Fibroblast of lung (primary cell): ENCODE results near the gene LDB1.

Experiments
- CTCF ChIP-seq, 2 donors: IDR thresholded peaks in 1 of 2; conservative IDR thresholded peaks in 1 of 2; 1 replicate in 1 of 2; 2 replicates in 1 of 2; pipeline ENCODE4 v1.5.1; 2011 to 2012; ENCODE audit warnings: low read length in 2 of 2, control low read depth in 1 of 2, inconsistent platforms in 1 of 2, low read depth in 1 of 2, mild to moderate bottlenecking in 1 of 2
- EZH2 ChIP-seq: IDR thresholded peaks from 2 replicates; pipeline ENCODE4 v1.5.1; 2012; ENCODE audit warnings: low read length, control low read depth, mild to moderate bottlenecking; ENCODE audit errors: missing control alignments

DNA sequence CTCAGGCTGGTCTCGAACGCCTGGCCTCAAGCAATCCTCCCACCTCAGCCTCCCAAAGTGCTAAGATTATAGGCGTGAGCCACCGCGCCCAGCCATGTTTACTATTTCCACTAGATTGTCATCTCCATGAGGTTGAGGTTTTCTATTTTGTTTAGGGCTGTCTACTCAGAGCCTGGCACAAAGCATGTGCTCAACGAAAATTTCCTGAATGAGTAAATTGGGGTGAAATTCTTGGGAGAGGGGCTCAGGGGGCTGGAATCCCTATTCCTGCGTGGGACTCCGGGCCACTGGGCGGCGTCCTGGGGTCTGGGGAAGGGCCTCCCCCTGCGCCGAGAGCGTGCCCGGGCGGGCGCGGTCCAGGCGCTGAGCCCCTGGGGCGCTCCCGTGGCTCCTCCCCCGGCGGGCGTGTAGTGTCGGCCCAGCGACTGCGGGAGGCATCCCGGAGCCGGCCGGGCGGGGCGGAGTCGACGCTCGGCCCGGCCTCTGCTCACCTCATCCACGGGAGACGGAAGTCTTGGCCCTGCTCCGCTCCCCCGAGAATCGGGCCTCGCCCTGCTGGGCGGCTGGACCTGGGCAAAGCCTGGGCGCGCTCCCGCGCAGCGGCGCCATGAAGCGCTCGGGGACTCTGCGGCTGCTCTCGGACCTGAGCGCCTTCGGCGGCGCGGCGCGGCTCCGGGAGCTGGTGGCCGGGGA is 55.2 kb downstream of the LDB1 start, which contains the start of gene HPS6:
- TF ChIP-seq CTCF (conservative IDR thresholded peaks at IDR 0.05 in 1 of 2, IDR thresholded peaks at IDR 0.05 in 1 of 2; ENCODE audit: low read depth in 1 of 2, low read length in 2 of 2) (peak; percentile 16 to 17), EZH2 (no peak)
